K562 (cell line): Measurements from ENCODE around the gene HSPB3. TPM values are rescaled to one million over a fixed set of nuclear protein-coding genes. Genes with fewer than 3 reads are reported as not detected.
A peak's percentile ranks its signal among the peaks of the same experiment; 100 is the strongest.

Source experiments
- ATAC-seq: fragments of 200-7000 bp; cut with Tn5 transposase; 3 replicates; pipeline ENCODE4 v1.9.1; 2020; ENCODE audit warnings: moderate library complexity
- BruUV-seq: library from RNA; stranded (reverse); fragments of 400-500 nt; replicated peaks from 2 replicates; lab custom pipeline; 2021; lab: Mats Ljungman, UMichigan
- CTCF ChIA-PET: fragments of 300-600 bp; formaldehyde crosslinking; extraction: SDS; loops from one replicate; lab custom pipeline; 2021; ENCODE audit warnings: low intra/inter-chr PET ratio; lab: Yijun Ruan, JAX
- POLR2A ChIA-PET: fragments of 300-600, 350-650 bp; sonication (Branson Sonifier 250); formaldehyde crosslinking; extraction: SDS; loops from one replicate; lab custom pipeline; 2021; ENCODE audit warnings: antibody characterized with exemption, inconsistent platforms; lab: Yijun Ruan, JAX
- DNase-seq, 4 experiments: peaks; one replicate each; pipeline versions ENCODE4 v3.0.0 to v3.0.0-alpha.2; 2011 to 2018; ENCODE audit warnings: low spot score in 3 of 4, mixed read lengths in 3 of 4; ENCODE audit errors: extremely low read depth in 1 of 4
- FAIRE-seq: peaks from 2 replicates; lab custom pipeline; 2011; peaks lifted over from hg19 to GRCh38; lab: Jason Lieb, UNC
- H2AFZ ChIP-seq: 2 replicates; pipeline ENCODE4 v1.6.0; 2011; ENCODE audit warnings: low read depth, low read length, control low read depth, inconsistent platforms
- H3K27ac ChIP-seq: fragments of 200-600 bp; 3 replicates; pipeline ENCODE4 v1.8.0; 2011; ENCODE audit warnings: low read depth, mild to moderate bottlenecking, control low read depth, inconsistent platforms, low read length, moderate library complexity, mixed read lengths; ENCODE audit errors: extremely low read depth
- H3K27me3 ChIP-seq, 2 experiments: fragments of 300-600 bp in 1 of 2; 2 replicates in 1 of 2; 3 replicates in 1 of 2; pipeline versions ENCODE4 v1.6.0 to v1.8.0; 2011; ENCODE audit warnings: inconsistent platforms in 2 of 2, low read length in 2 of 2, mild to moderate bottlenecking in 1 of 2, mixed read lengths in 1 of 2, moderate library complexity in 1 of 2; ENCODE audit not compliant: control insufficient read depth in 2 of 2, insufficient read depth in 2 of 2
- H3K36me3 ChIP-seq: fragments of 300-600 bp; 3 replicates; pipeline ENCODE4 v1.8.0; 2011; ENCODE audit warnings: mild to moderate bottlenecking, low read length, inconsistent platforms; ENCODE audit not compliant: control insufficient read depth, insufficient read depth
- H3K4me1 ChIP-seq, 2 experiments: fragments of 200-600 bp in 1 of 2; replicated peaks in 1 of 2; 2 replicates in 1 of 2; 3 replicates in 1 of 2; pipeline versions ENCODE4 v1.5.1 to v1.8.0; 2011; ENCODE audit warnings: inconsistent platforms in 2 of 2, low read length in 2 of 2, mild to moderate bottlenecking in 1 of 2, mixed read lengths in 1 of 2, moderate library complexity in 1 of 2; ENCODE audit not compliant: control insufficient read depth in 2 of 2, insufficient read depth in 2 of 2
- H3K4me2 ChIP-seq: 2 replicates; pipeline ENCODE4 v1.6.1; 2011; ENCODE audit warnings: low read length, control low read depth, inconsistent platforms, mixed read lengths; ENCODE audit not compliant: insufficient read depth
- H3K4me3 ChIP-seq: fragments of 200-600 bp; sonication (generic), shearing (Covaris generic); 2 replicates; pipeline ENCODE4 v1.5.1; 2016; ENCODE audit warnings: control low read depth, inconsistent platforms
- H3K79me2 ChIP-seq: fragments of 200-600 bp; 3 replicates; pipeline ENCODE4 v1.8.0; 2011; ENCODE audit warnings: low read length, inconsistent platforms; ENCODE audit not compliant: control insufficient read depth, insufficient read depth
- H3K9ac ChIP-seq, 2 experiments: 2 replicates each; pipeline versions ENCODE4 v1.6.0 to v1.6.1; 2011; ENCODE audit warnings: low read depth in 2 of 2, low read length in 2 of 2, control low read depth in 1 of 2, inconsistent platforms in 1 of 2, mild to moderate bottlenecking in 1 of 2, mixed read lengths in 1 of 2; ENCODE audit not compliant: insufficient read depth in 1 of 2
- H3K9me1 ChIP-seq: one replicate; pipeline ENCODE4 v1.6.0; 2011; ENCODE audit warnings: inconsistent platforms, mild to moderate bottlenecking, low read length, moderate library complexity; ENCODE audit not compliant: control insufficient read depth, insufficient read depth
- H3K9me3 ChIP-seq: replicated peaks from 2 replicates; pipeline ENCODE4 v1.5.1; 2011; ENCODE audit warnings: low read depth, low read length, inconsistent platforms; ENCODE audit not compliant: control insufficient read depth, insufficient read depth
- H4K20me1 ChIP-seq: replicated peaks from 2 replicates; pipeline ENCODE4 v1.6.1; 2011; ENCODE audit warnings: low read length, inconsistent platforms, mixed read lengths; ENCODE audit not compliant: control insufficient read depth, insufficient read depth
- MEIS2 ChIP-seq: fragments of 450-650 bp; IDR thresholded peaks from 2 replicates; pipeline ENCODE4 v1.6.1; 2014; ENCODE audit warnings: mild to moderate bottlenecking; ENCODE audit not compliant: partially characterized antibody
- PKNOX1 ChIP-seq: fragments of 450-650 bp; IDR thresholded peaks from 2 replicates; pipeline ENCODE4 v1.6.1; 2016
- ZNF444 ChIP-seq: fragments of 250-450 bp; sonication (Bioruptor Pico); IDR thresholded peaks from 2 replicates; pipeline ENCODE4 v1.4.0; 2020; ENCODE audit warnings: mild to moderate bottlenecking, moderate library complexity
- ZNF589 ChIP-seq: fragments of 200-800 bp; sonication (Bioruptor generic); IDR thresholded peaks from 2 replicates; pipeline ENCODE4 v1.6.1; 2016; ENCODE audit warnings: low read depth, missing genetic modification characterization, missing compliant biosample characterization
- in situ Hi-C: fragments of 300-500 bp; cut with MboI; formaldehyde crosslinking; loops from 4 replicates; pipeline ENCODE4 v1.15.0; 2018; ENCODE audit warnings: inconsistent platforms, mixed read lengths
- intact Hi-C: fragments of 100-400 bp; cut with micrococcal nuclease; formaldehyde crosslinking; loops from 2 replicates; pipeline ENCODE4 v1.14.2; 2022
- polyA plus RNA-seq, 8 experiments: library from polyadenylated mRNA; depleted of rRNA in 4 of 8; stranded (reverse) in 5 of 8; unstranded in 3 of 8; fragments of >200 nt; fragmentation: Nextera tagmentation in 2 of 8; fragmentation: Illumina TruSeq in 1 of 8; extraction: Ambion mirVana in 2 of 8; extraction: Trizol in 1 of 8; gene quantifications; 2 replicates each; pipeline versions ENCODE4 v1.2.1 to v1.2.3, GENCODE V29; 2011 to 2014; ENCODE audit warnings: inconsistent platforms in 1 of 8, missing spikeins in 1 of 8
- total RNA-seq, 7 experiments: library from RNA; depleted of rRNA in 6 of 7; stranded (reverse); fragments of >200 nt in 6 of 7; fragmentation: Illumina TruSeq in 2 of 7; extraction: Trizol in 2 of 7; gene quantifications; 2 replicates each; pipeline versions ENCODE4 v1.2.1 to v1.2.3, GENCODE V29; 2011 to 2021; ENCODE audit warnings: low replicate concordance in 1 of 7
- TF ChIP-seq, protein P1 (sequence below), 2 experiments: IDR thresholded peaks in 1 of 2; conservative IDR thresholded peaks in 1 of 2; 2 replicates each; pipeline ENCODE4 v1.6.1; 2016; ENCODE audit warnings: low read depth in 2 of 2, mild to moderate bottlenecking in 1 of 2, missing compliant biosample characterization in 1 of 2, missing genetic modification characterization in 1 of 2, moderate library complexity in 1 of 2

Gene HSPB3
- total and polyA plus RNA-seq, 9 of the 15 experiments (the other 6 are each of a cell fraction or from before 2014, with no cell fraction given): 2.4 to 6.3 (median 3.4) TPM

DNA sequence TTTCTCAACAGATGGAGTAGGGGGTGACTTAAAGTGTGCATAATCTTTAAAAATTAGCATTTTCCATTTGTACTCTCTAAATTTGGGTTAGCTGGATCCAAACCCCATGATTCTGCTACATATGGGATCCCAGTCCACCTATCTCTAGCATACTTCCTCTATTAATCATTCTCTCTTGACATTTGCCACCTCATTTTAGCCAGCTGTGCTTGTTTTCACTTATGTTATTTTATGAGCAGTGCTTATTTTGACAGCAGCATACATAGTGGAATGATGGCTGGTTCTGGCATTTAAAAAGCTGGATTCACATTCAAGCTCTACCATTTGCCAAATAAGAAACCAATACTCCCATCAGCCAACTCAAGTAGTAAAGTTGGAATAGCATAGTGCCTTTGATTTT is 39.5 kb downstream of the HSPB3 start:
- H3K4me2 ChIP-seq: no peak overlapping the region
- no peaks in the 10 kb centered on the region for H4K20me1 ChIP-seq
- H3K9ac ChIP-seq: no peak overlapping the region
- H3K9me1 ChIP-seq: no peaks in the 10 kb centered on the region
- POLR2A ChIA-PET: interaction anchor here (1.0 kb wide), 1 partner anchor 185 kb away, joined by 6 read pairs; the partner anchor contains the start of gene ARL15
- no peaks in the 10 kb centered on the region for H3K9me3 ChIP-seq
- H3K79me2 ChIP-seq: no peaks in the 10 kb centered on the region
- ATAC-seq (no peak), DNase-seq (no peak), FAIRE-seq (no peak)
- H3K4me3 ChIP-seq: no peak overlapping the region
- H3K36me3 ChIP-seq: no peaks in the 10 kb centered on the region
- BruUV-seq: no TSS peak
- intact Hi-C loops (no loop called here), in situ Hi-C loops (loop anchor here (25.0 kb wide), 1 partner anchor 1058 kb away; no protein-coding TSS in a partner anchor)
- no peak overlapping the region for H3K27ac ChIP-seq
- H2AFZ ChIP-seq: no peak overlapping the region
- H3K27me3 ChIP-seq: no peaks in the 10 kb centered on the region
- H3K4me1 ChIP-seq: no peaks in the 10 kb centered on the region
- TF ChIP-seq MEIS2: peak; percentile 55
- TF ChIP-seq ZNF589 (CRISPR knock-in tag): no peak
- TF ChIP-seq ZNF444 (CRISPR knock-in tag): no peak
- TF ChIP-seq, protein P1, sequence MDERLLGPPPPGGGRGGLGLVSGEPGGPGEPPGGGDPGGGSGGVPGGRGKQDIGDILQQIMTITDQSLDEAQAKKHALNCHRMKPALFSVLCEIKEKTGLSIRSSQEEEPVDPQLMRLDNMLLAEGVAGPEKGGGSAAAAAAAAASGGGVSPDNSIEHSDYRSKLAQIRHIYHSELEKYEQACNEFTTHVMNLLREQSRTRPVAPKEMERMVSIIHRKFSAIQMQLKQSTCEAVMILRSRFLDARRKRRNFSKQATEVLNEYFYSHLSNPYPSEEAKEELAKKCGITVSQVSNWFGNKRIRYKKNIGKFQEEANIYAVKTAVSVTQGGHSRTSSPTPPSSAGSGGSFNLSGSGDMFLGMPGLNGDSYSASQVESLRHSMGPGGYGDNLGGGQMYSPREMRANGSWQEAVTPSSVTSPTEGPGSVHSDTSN (CRISPR knock-in tag; IDR thresholded peaks at IDR 0.05; ENCODE audit: low read depth): no peak
- TF ChIP-seq, protein P1 (tag; conservative IDR thresholded peaks at IDR 0.05; ENCODE audit: low read depth): 0 out of 2 replicates have a peak, but pooled peaks have one; percentile 20
- TF ChIP-seq PKNOX1: 0 out of 2 replicates have a peak, but pooled peaks have one; percentile 36
- CTCF ChIA-PET: no interaction called here

Other genes with a start within 250 kb of the HSPB3 start
- gene ARL15, start 145.1 kb upstream of the HSPB3 start, total RNA-seq (2014; rRNA removed): 45.9 and 46.7 TPM in 2 replicates
- gene ARL15, start 145.1 kb upstream of the HSPB3 start, total RNA-seq (2014; rRNA removed; fragmentation: Illumina TruSeq; extraction: Trizol): 64.0 and 71.2 TPM in 2 replicates
- 40.0 and 46.1 TPM in 2 replicates for gene ARL15, start 145.1 kb upstream of the HSPB3 start, total RNA-seq (2015; rRNA removed; fragmentation: Illumina TruSeq; extraction: Trizol)
- gene ARL15, start 145.1 kb upstream of the HSPB3 start, total RNA-seq (2021): 54.1 and 58.7 TPM in 2 replicates
- 59.5 and 60.1 TPM in 2 replicates for gene ARL15, start 145.1 kb upstream of the HSPB3 start, polyA plus RNA-seq (2011; rRNA removed)
- gene ARL15, start 145.1 kb upstream of the HSPB3 start, polyA plus RNA-seq (2014; fragmentation: Illumina TruSeq; extraction: Trizol): 71.8 and 80.4 TPM in 2 replicates
- 10 to 100 TPM; 18.5 to 22.4 TPM for gene ARL15, start 145.1 kb upstream of the HSPB3 start, polyA plus RNA-seq (2014; fragmentation: Nextera tagmentation; extraction: Ambion mirVana)
- 57.0 and 60.0 TPM in 2 replicates for gene ARL15, start 145.1 kb upstream of the HSPB3 start, polyA plus RNA-seq (2014; rRNA removed)
- gene SNX18, start 62.1 kb downstream of the HSPB3 start, total RNA-seq (2014; rRNA removed): 7.0 and 8.0 TPM in 2 replicates
- gene SNX18, start 62.1 kb downstream of the HSPB3 start, total RNA-seq (2014; rRNA removed; fragmentation: Illumina TruSeq; extraction: Trizol): 8.4 and 9.2 TPM in 2 replicates
- gene SNX18, start 62.1 kb downstream of the HSPB3 start, total RNA-seq (2015; rRNA removed; fragmentation: Illumina TruSeq; extraction: Trizol): 8.0 and 8.8 TPM in 2 replicates
- 7.8 and 8.2 TPM in 2 replicates for gene SNX18, start 62.1 kb downstream of the HSPB3 start, total RNA-seq (2021)
- 5.0 and 5.1 TPM in 2 replicates for gene SNX18, start 62.1 kb downstream of the HSPB3 start, polyA plus RNA-seq (2011; rRNA removed)
- 5.2 and 6.0 TPM in 2 replicates for gene SNX18, start 62.1 kb downstream of the HSPB3 start, polyA plus RNA-seq (2014; fragmentation: Illumina TruSeq; extraction: Trizol)
- 1 to 10 TPM; 2.3 to 3.4 TPM for gene SNX18, start 62.1 kb downstream of the HSPB3 start, polyA plus RNA-seq (2014; fragmentation: Nextera tagmentation; extraction: Ambion mirVana)
- gene SNX18, start 62.1 kb downstream of the HSPB3 start, polyA plus RNA-seq (2014; rRNA removed): 4.3 and 5.4 TPM in 2 replicates